OCI-LY7 (cell line): ENCODE results near the gene GNAO1.

Experiments used
- CTCF ChIP-seq: fragments of 200-600 bp; sonication (generic); conservative IDR thresholded peaks from 2 replicates; pipeline ENCODE4 v1.5.1; 2014; ENCODE audit warnings: mild to moderate bottlenecking, antibody characterized with exemption, low read length, moderate library complexity, mixed read lengths
- EZH2phosphoT487 ChIP-seq: fragments of 200-600 bp; sonication (generic); IDR thresholded peaks from 2 replicates; pipeline ENCODE4 v1.6.1; 2018; ENCODE audit warnings: low read depth, borderline replicate concordance, mild to moderate bottlenecking, mixed run types, antibody characterized with exemption, low read length, moderate library complexity, mixed read lengths

- TF ChIP-seq CTCF (no peak), EZH2phosphoT487 (no peak)
These were observed 158.4 kb downstream of the GNAO1 start for GRCh38 chr16:56349711-56350161.
